HCT116 (cell line): Measurements from ENCODE around the gene MCTP2. TPM values are rescaled to one million over a fixed set of nuclear protein-coding genes. Genes with fewer than 3 reads are reported as not detected.

ENCODE experiments used
- ATAC-seq: fragments of 200-7000 bp; cut with Tn5 transposase; 2 replicates; pipeline ENCODE4 v1.9.1; 2020; ENCODE audit warnings: mild to moderate bottlenecking, moderate library complexity
- BruUV-seq: library from RNA; stranded (reverse); fragments of 400-500 nt; replicated peaks from 2 replicates; lab custom pipeline; 2021; lab: Mats Ljungman, UMichigan
- CTCF ChIA-PET: fragments of 300-600 bp; sonication (Branson Sonifier 250); formaldehyde crosslinking; loops from one replicate; lab custom pipeline; 2021; ENCODE audit warnings: antibody characterized with exemption; lab: Charles Lee
- POLR2A ChIA-PET: fragments of 300-600, 350-600 bp; sonication (Branson Sonifier 250); formaldehyde crosslinking; loops from one replicate; lab custom pipeline; 2021; ENCODE audit warnings: antibody characterized with exemption; lab: Charles Lee
- RAD21 ChIA-PET, 2 experiments: fragments of 300-600 bp; sonication (Branson Sonifier 250); formaldehyde crosslinking; loops; one replicate each; lab custom pipeline; 2023; ENCODE audit warnings: low total read pairs in 2 of 2; ENCODE audit not compliant: uncharacterized antibody in 2 of 2, unreplicated experiment in 2 of 2, low non-redundant PET in 1 of 2; lab: Charles Lee
- DNase-seq: peaks from one replicate; pipeline ENCODE4 v3.0.0-alpha.2; 2010; ENCODE audit warnings: low read depth, low spot score
- H2AFZ ChIP-seq: fragments of 200-600 bp; shearing (Covaris generic), sonication (generic); 2 replicates; pipeline ENCODE4 v1.6.1; 2017; ENCODE audit warnings: low read depth, mixed run types, mixed read lengths, antibody characterized with exemption, low read length; ENCODE audit not compliant: poor library complexity, severe bottlenecking
- H3K27ac ChIP-seq: 2 replicates; pipeline ENCODE4 v1.5.1; 2012; ENCODE audit warnings: low read depth, low read length
- H3K27me3 ChIP-seq: fragments of 200-600 bp; sonication (generic); 2 replicates; pipeline ENCODE4 v1.6.1; 2016; ENCODE audit warnings: mixed run types, low read length, mixed read lengths; ENCODE audit not compliant: insufficient read depth
- H3K36me3 ChIP-seq, 2 experiments: fragments of 200-500 bp in 1 of 2; fragments of 200-600 bp in 1 of 2; sonication (Bioruptor generic) in 1 of 2; sonication (generic) in 1 of 2; 2 replicates each; pipeline versions ENCODE4 v1.5.1 to v1.6.1; 2014 to 2016; ENCODE audit warnings: low read length in 2 of 2, inconsistent platforms in 1 of 2, mixed read lengths in 1 of 2, mixed run types in 1 of 2; ENCODE audit not compliant: insufficient read depth in 2 of 2, control insufficient read depth in 1 of 2
- H3K4me1 ChIP-seq, 2 experiments: fragments of 200-600 bp in 1 of 2; sonication (generic) in 1 of 2; 2 replicates each; pipeline versions ENCODE4 v1.5.1 to v1.6.1; 2012 to 2017; ENCODE audit warnings: low read length in 2 of 2, inconsistent platforms in 1 of 2, mild to moderate bottlenecking in 1 of 2, mixed read lengths in 1 of 2, mixed run types in 1 of 2, moderate library complexity in 1 of 2; ENCODE audit not compliant: insufficient read depth in 2 of 2, control insufficient read depth in 1 of 2
- H3K4me2 ChIP-seq: fragments of 200-600 bp; sonication (generic); 2 replicates; pipeline ENCODE4 v1.6.1; 2017; ENCODE audit warnings: mixed run types, low read length, mixed read lengths
- H3K4me3 ChIP-seq, 2 experiments: fragments of 200-600 bp in 1 of 2; sonication (generic) in 1 of 2; replicated peaks in 1 of 2; 2 replicates each; pipeline ENCODE4 v1.5.1; 2011 to 2016; ENCODE audit warnings: low read length in 2 of 2, control low read depth in 1 of 2, low read depth in 1 of 2, mild to moderate bottlenecking in 1 of 2, mixed read lengths in 1 of 2, mixed run types in 1 of 2
- H3K79me2 ChIP-seq: fragments of 200-600 bp; sonication (generic); 2 replicates; pipeline ENCODE4 v1.6.1; 2017; ENCODE audit warnings: mild to moderate bottlenecking, mixed run types, low read length, moderate library complexity, mixed read lengths; ENCODE audit not compliant: insufficient read depth
- H3K9ac ChIP-seq: fragments of 200-600 bp; sonication (generic); 2 replicates; pipeline ENCODE4 v1.6.1; 2016; ENCODE audit warnings: low read length, mixed read lengths
- H3K9me2 ChIP-seq: fragments of 200-600 bp; sonication (generic), shearing (Covaris generic); 2 replicates; pipeline ENCODE4 v1.6.1; 2017; ENCODE audit warnings: mixed run types, mild to moderate bottlenecking, moderate library complexity; ENCODE audit not compliant: insufficient read depth
- H3K9me3 ChIP-seq, 2 experiments: fragments of 200-500 bp in 1 of 2; fragments of 200-600 bp in 1 of 2; sonication (Bioruptor generic) in 1 of 2; sonication (generic) in 1 of 2; 2 replicates each; pipeline ENCODE4 v1.6.1; 2014 to 2017; ENCODE audit warnings: low read length in 2 of 2, mixed read lengths in 2 of 2, inconsistent platforms in 1 of 2, low read depth in 1 of 2, mild to moderate bottlenecking in 1 of 2, mixed run types in 1 of 2, moderate library complexity in 1 of 2; ENCODE audit not compliant: control insufficient read depth in 1 of 2, insufficient read depth in 1 of 2
- H4K20me1 ChIP-seq: fragments of 200-600 bp; sonication (generic), shearing (Covaris generic); 2 replicates; pipeline ENCODE4 v1.6.1; 2017; ENCODE audit warnings: mixed run types, mild to moderate bottlenecking, moderate library complexity; ENCODE audit not compliant: insufficient read depth
- ELF1 ChIP-seq: IDR thresholded peaks from 2 replicates; pipeline ENCODE4 v1.6.1; 2012; ENCODE audit warnings: low read depth, borderline replicate concordance
- EZH2 ChIP-seq: fragments of 200-600 bp; sonication (generic); IDR thresholded peaks from 2 replicates; pipeline ENCODE4 v1.6.1; 2017; ENCODE audit warnings: antibody characterized with exemption, mixed run types
- JUND ChIP-seq: IDR thresholded peaks from 2 replicates; pipeline ENCODE4 v1.6.1; 2012
- MAX ChIP-seq: IDR thresholded peaks from 2 replicates; pipeline ENCODE4 v1.6.1; 2012
- POLR2A ChIP-seq: IDR thresholded peaks from 2 replicates; pipeline ENCODE4 v1.7.0; 2011; ENCODE audit warnings: borderline replicate concordance; ENCODE audit not compliant: insufficient read depth, insufficient read length; ENCODE audit errors: extremely low read depth
- RAD21 ChIP-seq: IDR thresholded peaks from 2 replicates; pipeline ENCODE4 v1.6.1; 2012; ENCODE audit warnings: low read depth, mild to moderate bottlenecking
- SP1 ChIP-seq: IDR thresholded peaks from 2 replicates; pipeline ENCODE4 v1.6.1; 2012; ENCODE audit warnings: low read depth
- YY1 ChIP-seq: IDR thresholded peaks from 2 replicates; pipeline ENCODE4 v1.6.1; 2011; ENCODE audit warnings: low read length, low read depth, moderate library complexity, mild to moderate bottlenecking; ENCODE audit not compliant: insufficient replicate concordance; ENCODE audit errors: extremely low read depth
- ZNF274 ChIP-seq: fragments of 200-500 bp; sonication (Bioruptor generic); IDR thresholded peaks from 2 replicates; pipeline ENCODE4 v1.6.1; 2014; ENCODE audit warnings: mild to moderate bottlenecking, low read depth, low read length, inconsistent platforms
- intact Hi-C: fragments of 100-400 bp; cut with micrococcal nuclease; formaldehyde crosslinking; loops from 2 replicates; pipeline ENCODE4 v1.10.0; 2022
- total RNA-seq: library from RNA; stranded (reverse); gene quantifications from one replicate; pipeline ENCODE4 v1.2.1, GENCODE V29; 2021; ENCODE audit not compliant: unreplicated experiment
- TF ChIP-seq, protein P1 (sequence below): IDR thresholded peaks from 2 replicates; pipeline ENCODE4 v1.6.1; 2012

Gene MCTP2
- total RNA-seq, 1 experiment from 2014 or later = 12.9 TPM

GRCh38 chr15:94360251-94360685 lies 128.9 kb downstream of the MCTP2 start:
- Histone ChIP-seq H3K4me1 (no peaks in the 10 kb centered on the region), H3K27ac (no peak overlapping the region), H4K20me1 (no peaks in the 10 kb centered on the region), H3K27me3 (no peaks in the 10 kb centered on the region), H3K4me2 (no peak overlapping the region), H3K9ac (no peak overlapping the region), H3K4me3 (no peak overlapping the region), H3K9me3 (no peaks in the 10 kb centered on the region), H3K79me2 (no peaks in the 10 kb centered on the region), H3K36me3 (no peaks in the 10 kb centered on the region), H3K9me2 (no peaks in the 10 kb centered on the region), H2AFZ (no peak overlapping the region)
- intact Hi-C loops = no loop called here
- no TSS peak for BruUV-seq
- ATAC-seq (no peak), DNase-seq (no peak)
- ChIA-PET CTCF (no interaction called here), POLR2A (no interaction called here), RAD21 (no interaction called here)
- TF ChIP-seq YY1 (no peak), ZNF274 (no peak), POLR2A (no peak), MAX (no peak), EZH2 (no peak), RAD21 (no peak), SP1 (no peak), ELF1 (no peak), JUND (no peak)
- TF ChIP-seq, protein P1, sequence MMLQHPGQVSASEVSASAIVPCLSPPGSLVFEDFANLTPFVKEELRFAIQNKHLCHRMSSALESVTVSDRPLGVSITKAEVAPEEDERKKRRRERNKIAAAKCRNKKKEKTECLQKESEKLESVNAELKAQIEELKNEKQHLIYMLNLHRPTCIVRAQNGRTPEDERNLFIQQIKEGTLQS = no peak

- RAD21 ChIA-PET = no interaction called here
Observed at GRCh38 chr15:94362385-94363092, 131.2 kb downstream of the MCTP2 start.

More at GRCh38 chr15:94362385-94363092, 131.2 kb downstream of the MCTP2 start:
- H3K36me3 ChIP-seq = no peaks in the 10 kb centered on the region
- TF ChIP-seq YY1 (no peak), ZNF274 (no peak)
- TF ChIP-seq, all 23 proteins: peak for 0
- Histone ChIP-seq H2AFZ (no peak overlapping the region), H3K4me3 (no peak overlapping the region), H3K27me3 (no peaks in the 10 kb centered on the region), H3K9me2 (no peaks in the 10 kb centered on the region), H3K9me3 (no peaks in the 10 kb centered on the region), H3K4me2 (no peak overlapping the region), H3K9ac (no peak overlapping the region), H4K20me1 (no peaks in the 10 kb centered on the region), H3K27ac (no peak overlapping the region), H3K79me2 (no peaks in the 10 kb centered on the region), H3K4me1 (no peaks in the 10 kb centered on the region)
- intact Hi-C loops = no loop called here
- DNase-seq (no peak), ATAC-seq (no peak)
- POLR2A ChIA-PET = no interaction called here
- CTCF ChIA-PET = no interaction called here
- BruUV-seq = no TSS peak
